HUES64 (cell line): Measurements from ENCODE around the gene TBC1D17.

Experiments used
- H3K27ac ChIP-seq: 2 replicates; pipeline ENCODE4 v1.7.0; 2013; ENCODE audit warnings: low read depth, low read length, inconsistent platforms
- H3K27me3 ChIP-seq: 2 replicates; pipeline ENCODE4 v1.6.1; 2013; ENCODE audit warnings: mild to moderate bottlenecking, low read length; ENCODE audit not compliant: insufficient read depth
- H3K36me3 ChIP-seq: 2 replicates; pipeline ENCODE4 v1.6.1; 2013; ENCODE audit warnings: mild to moderate bottlenecking, low read length; ENCODE audit not compliant: insufficient read depth
- H3K4me1 ChIP-seq: 2 replicates; pipeline ENCODE4 v1.6.1; 2013; ENCODE audit warnings: mild to moderate bottlenecking, low read length, moderate library complexity; ENCODE audit not compliant: insufficient read depth
- H3K4me3 ChIP-seq: 2 replicates; pipeline ENCODE4 v1.5.1; 2013; ENCODE audit warnings: mild to moderate bottlenecking, low read length, moderate library complexity
- H3K9ac ChIP-seq: 2 replicates; pipeline ENCODE4 v1.6.1; 2013; ENCODE audit warnings: mild to moderate bottlenecking, low read depth, low read length
- H3K9me3 ChIP-seq: 2 replicates; pipeline ENCODE4 v1.6.1; 2013; ENCODE audit warnings: low read depth, low read length; ENCODE audit not compliant: insufficient read depth
- WGBS: fragments of 150-250, 120-280 bp; methylation state at CpG from one replicate; pipeline ENCODE4 v1.1.7; 2013; ENCODE audit warnings: missing lambda C conversion rate; 5-methylcytosine and 5-hydroxymethylcytosine counted together

TBC1D17 gene

GRCh38 chr19:49881186-49881585, 3.7 kb downstream of the TBC1D17 start:
- Histone ChIP-seq H3K4me3 (no peak overlapping the region), H3K36me3 (peaks cover 68% of the 10 kb centered on the region), H3K4me1 (peaks cover 5% of the 10 kb centered on the region), H3K27me3 (no peaks in the 10 kb centered on the region), H3K9ac (no peak overlapping the region), H3K9me3 (no peaks in the 10 kb centered on the region), H3K27ac (no peak overlapping the region)
- 96% methylated on average over 16 of the region's 17 CpGs for WGBS

- peaks cover 72% of the 10 kb centered on the region for H3K36me3 ChIP-seq
- H3K27me3 ChIP-seq, result no peaks in the 10 kb centered on the region
- no peak overlapping the region for H3K9ac ChIP-seq
- 94% methylated on average over 31 of the region's 31 CpGs for WGBS
- no peak overlapping the region for H3K27ac ChIP-seq
- H3K9me3 ChIP-seq, result no peaks in the 10 kb centered on the region
- no peak overlapping the region for H3K4me3 ChIP-seq
- H3K4me1 ChIP-seq, result peaks cover 5% of the 10 kb centered on the region
Observed at GRCh38 chr19:49881672-49882394, 4.3 kb downstream of the TBC1D17 start.

GRCh38 chr19:49882643-49883042, 5.1 kb downstream of the TBC1D17 start:
- 97% methylated on average over 14 of the region's 14 CpGs for WGBS
- H3K27me3 ChIP-seq, result no peaks in the 10 kb centered on the region
- H3K4me1 ChIP-seq, result peaks cover 5% of the 10 kb centered on the region
- no peak overlapping the region for H3K27ac ChIP-seq
- H3K9ac ChIP-seq, result no peak overlapping the region
- peaks cover 72% of the 10 kb centered on the region for H3K36me3 ChIP-seq
- no peaks in the 10 kb centered on the region for H3K9me3 ChIP-seq
- H3K4me3 ChIP-seq, result no peak overlapping the region

GRCh38 chr19:49883094-49883493, 5.6 kb downstream of the TBC1D17 start:
- no peak overlapping the region for H3K4me3 ChIP-seq
- H3K9me3 ChIP-seq, result no peaks in the 10 kb centered on the region
- H3K4me1 ChIP-seq, result peaks cover 5% of the 10 kb centered on the region
- peaks cover 72% of the 10 kb centered on the region for H3K36me3 ChIP-seq
- H3K27me3 ChIP-seq, result no peaks in the 10 kb centered on the region
- H3K27ac ChIP-seq, result no peak overlapping the region
- no peak overlapping the region for H3K9ac ChIP-seq
- WGBS, result 93% methylated on average over 5 of the region's 5 CpGs

GRCh38 chr19:49884109-49884508, 6.6 kb downstream of the TBC1D17 start:
- 96% methylated on average over 18 of the region's 18 CpGs for WGBS
- Histone ChIP-seq H3K27ac (no peak overlapping the region), H3K4me3 (no peak overlapping the region), H3K9ac (no peak overlapping the region), H3K4me1 (no peaks in the 10 kb centered on the region), H3K36me3 (peaks cover 67% of the 10 kb centered on the region), H3K27me3 (peaks cover 2% of the 10 kb centered on the region), H3K9me3 (no peaks in the 10 kb centered on the region)

- 90% methylated on average over 3 of the region's 3 CpGs for WGBS
- Histone ChIP-seq H3K9ac (no peak overlapping the region), H3K27ac (no peak overlapping the region)
Observed at GRCh38 chr19:49884760-49885159, 7.3 kb downstream of the TBC1D17 start.

GRCh38 chr19:49887037-49887664, 9.6 kb downstream of the TBC1D17 start:
- WGBS, result 93% methylated on average over 23 of the region's 23 CpGs
- peaks cover 39% of the 10 kb centered on the region for H3K36me3 ChIP-seq
- peaks cover 11% of the 10 kb centered on the region for H3K27me3 ChIP-seq
- H3K4me1 ChIP-seq, result peaks cover 7% of the 10 kb centered on the region; the same call in 1 of the 2 replicates
- no peak overlapping the region for H3K27ac ChIP-seq
- H3K9ac ChIP-seq, result no peak overlapping the region
- H3K4me3 ChIP-seq, result no peak overlapping the region
- no peaks in the 10 kb centered on the region for H3K9me3 ChIP-seq

More at GRCh38 chr19:49884760-49885159, 7.3 kb downstream of the TBC1D17 start:
- no peak overlapping the region for H3K4me3 ChIP-seq
- peaks cover 61% of the 10 kb centered on the region for H3K36me3 ChIP-seq
- H3K4me1 ChIP-seq, result no peaks in the 10 kb centered on the region
- H3K27me3 ChIP-seq, result peaks cover 9% of the 10 kb centered on the region
- no peaks in the 10 kb centered on the region for H3K9me3 ChIP-seq

- Histone ChIP-seq H3K36me3 (peaks cover 31% of the 10 kb centered on the region), H3K9ac (no peak overlapping the region), H3K4me3 (no peak overlapping the region), H3K27ac (no peak overlapping the region), H3K9me3 (no peaks in the 10 kb centered on the region), H3K27me3 (peaks cover 11% of the 10 kb centered on the region), H3K4me1 (peaks cover 7% of the 10 kb centered on the region; the same call in 1 of the 2 replicates)
- WGBS, result 94% methylated on average over 52 of the region's 54 CpGs
Observed at GRCh38 chr19:49887665-49888509, 10.4 kb downstream of the TBC1D17 start.

- H3K27ac ChIP-seq, result no peak overlapping the region
- H3K36me3 ChIP-seq, result peaks cover 25% of the 10 kb centered on the region
- H3K4me3 ChIP-seq, result no peak overlapping the region
- H3K9ac ChIP-seq, result no peak overlapping the region
- no peaks in the 10 kb centered on the region for H3K9me3 ChIP-seq
- peaks cover 7% of the 10 kb centered on the region; the same call in 1 of the 2 replicates for H3K4me1 ChIP-seq
- H3K27me3 ChIP-seq, result peaks cover 11% of the 10 kb centered on the region
- 96% methylated on average over 18 of the region's 18 CpGs for WGBS
Observed at GRCh38 chr19:49888510-49888824, 11.0 kb downstream of the TBC1D17 start.

- Histone ChIP-seq H3K36me3 (peaks cover 18% of the 10 kb centered on the region), H3K27me3 (peaks cover 11% of the 10 kb centered on the region), H3K4me1 (peaks cover 7% of the 10 kb centered on the region; the same call in 1 of the 2 replicates), H3K9me3 (no peaks in the 10 kb centered on the region), H3K9ac (no peak overlapping the region), H3K4me3 (no peak overlapping the region), H3K27ac (no peak overlapping the region)
- WGBS, result 95% methylated on average over 23 of the region's 23 CpGs
Observed at GRCh38 chr19:49889038-49889686, 11.7 kb downstream of the TBC1D17 start.
